CD8-positive, alpha-beta memory T cell (primary cell): Measurements from ENCODE around the gene TMPRSS3. TPM values are rescaled to one million over a fixed set of nuclear protein-coding genes. Genes with fewer than 3 reads are reported as not detected.

Experiments used
- CTCF ChIA-PET: fragments of 350-600 bp; sonication (Branson Sonifier 250); formaldehyde crosslinking; loops from one replicate; lab custom pipeline; 2021; ENCODE audit warnings: antibody characterized with exemption; lab: Charles Lee
- POLR2A ChIA-PET: fragments of 350-600 bp; sonication (Branson Sonifier 250); formaldehyde crosslinking; loops from one replicate; lab custom pipeline; 2021; ENCODE audit warnings: antibody characterized with exemption; lab: Charles Lee
- DNase-seq, 5 donors: peaks; one replicate each; pipeline versions ENCODE4 v3.0.0 to v3.0.0-alpha.2; 2020 to 2022; ENCODE audit warnings: mixed read lengths in 1 of 5
- H3K27ac ChIP-seq: one replicate; pipeline ENCODE4 v1.7.0; 2013; ENCODE audit warnings: low read depth, mild to moderate bottlenecking, low read length, moderate library complexity
- H3K27me3 ChIP-seq: 2 replicates; pipeline ENCODE4 v1.7.0; 2013; ENCODE audit warnings: low read length, mild to moderate bottlenecking; ENCODE audit not compliant: insufficient read depth, poor library complexity, severe bottlenecking
- H3K36me3 ChIP-seq: 2 replicates; pipeline ENCODE4 v1.7.0; 2013; ENCODE audit warnings: mild to moderate bottlenecking, low read length, moderate library complexity; ENCODE audit not compliant: insufficient read depth
- H3K4me1 ChIP-seq: 2 replicates; pipeline ENCODE4 v1.7.0; 2013; ENCODE audit warnings: mild to moderate bottlenecking, low read length, moderate library complexity; ENCODE audit not compliant: insufficient read depth
- H3K4me3 ChIP-seq: 2 replicates; pipeline ENCODE4 v1.7.0; 2013; ENCODE audit warnings: mild to moderate bottlenecking, low read length
- H3K9me3 ChIP-seq: 2 replicates; pipeline ENCODE4 v1.7.0; 2013; ENCODE audit warnings: mild to moderate bottlenecking, low read length
- H3K27ac Mint-ChIP-seq, 8 donors: one replicate each; pipeline ENCODE4 v1.8.0; 2020 to 2021; ENCODE audit warnings: mixed read lengths in 8 of 8, mild to moderate bottlenecking in 6 of 8, inconsistent platforms in 3 of 8, moderate library complexity in 3 of 8
- H3K27me3 Mint-ChIP-seq, 2 donors: one replicate each; pipeline ENCODE4 v1.8.0; 2020 to 2021; ENCODE audit warnings: mixed read lengths in 2 of 2, mild to moderate bottlenecking in 1 of 2, moderate library complexity in 1 of 2
- H3K36me3 Mint-ChIP-seq, 3 donors: one replicate each; pipeline ENCODE4 v1.8.0; 2020 to 2021; ENCODE audit warnings: mixed read lengths in 3 of 3, inconsistent platforms in 1 of 3, mild to moderate bottlenecking in 1 of 3
- H3K4me1 Mint-ChIP-seq, 3 donors: one replicate each; pipeline ENCODE4 v1.8.0; 2020 to 2021; ENCODE audit warnings: mixed read lengths in 3 of 3, inconsistent platforms in 1 of 3, mild to moderate bottlenecking in 1 of 3
- H3K4me3 Mint-ChIP-seq, 7 donors: one replicate each; pipeline ENCODE4 v1.8.0; 2020 to 2021; ENCODE audit warnings: mixed read lengths in 7 of 7, mild to moderate bottlenecking in 6 of 7, moderate library complexity in 4 of 7, inconsistent platforms in 2 of 7
- H3K9me3 Mint-ChIP-seq, 5 donors: one replicate each; pipeline ENCODE4 v1.8.0; 2020 to 2022; ENCODE audit warnings: mixed read lengths in 5 of 5, mild to moderate bottlenecking in 3 of 5, moderate library complexity in 2 of 5, inconsistent platforms in 1 of 5
- polyA plus RNA-seq: library from polyadenylated mRNA; unstranded; fragments of 300-500 nt; fragmentation: Illumina TruSeq; gene quantifications from one replicate; pipeline ENCODE4 v1.2.3, GENCODE V29; 2021
- total RNA-seq, 2 experiments: library from RNA; stranded (reverse); gene quantifications; one replicate each; pipeline ENCODE4 v1.2.3, GENCODE V29; 2021

Gene TMPRSS3
- total and polyA plus RNA-seq, 3 experiments from 2014 or later: 2.0 to 20.4 (median 19.6) TPM

- Mint-ChIP-seq H3K4me1 (no peaks in the 10 kb centered on the region), H3K4me3 (no peak overlapping the region), H3K9me3 (no peaks in the 10 kb centered on the region), H3K27ac (no peak overlapping the region), H3K27me3 (no peaks in the 10 kb centered on the region), H3K36me3 (no peaks in the 10 kb centered on the region)
- H3K36me3 ChIP-seq: no peaks in the 10 kb centered on the region
- no peaks in the 10 kb centered on the region for H3K4me1 ChIP-seq
- no peak overlapping the region for H3K4me3 ChIP-seq
- POLR2A ChIA-PET: no interaction called here
- CTCF ChIA-PET: no interaction called here
- no peak overlapping the region for H3K27ac ChIP-seq
- H3K9me3 ChIP-seq: no peaks in the 10 kb centered on the region
- DNase-seq: no peak
- no peaks in the 10 kb centered on the region for H3K27me3 ChIP-seq
Measured at GRCh38 chr21:42347601-42348327, 48.1 kb downstream of the TMPRSS3 start.

GRCh38 chr21:42346866-42347600, 48.8 kb downstream of the TMPRSS3 start:
- H3K27ac ChIP-seq: no peak overlapping the region
- POLR2A ChIA-PET: no interaction called here

GRCh38 chr21:42346441-42346840, 49.4 kb downstream of the TMPRSS3 start:
- DNase-seq: no peak
- ChIA-PET CTCF (no interaction called here), POLR2A (no interaction called here)
- Mint-ChIP-seq H3K27ac (no peak overlapping the region), H3K4me1 (no peaks in the 10 kb centered on the region), H3K36me3 (no peaks in the 10 kb centered on the region), H3K4me3 (no peak overlapping the region), H3K9me3 (no peaks in the 10 kb centered on the region), H3K27me3 (no peaks in the 10 kb centered on the region)
- no peaks in the 10 kb centered on the region for H3K36me3 ChIP-seq
- no peak overlapping the region for H3K4me3 ChIP-seq
- H3K27me3 ChIP-seq: no peaks in the 10 kb centered on the region
- no peaks in the 10 kb centered on the region for H3K9me3 ChIP-seq
- H3K4me1 ChIP-seq: no peaks in the 10 kb centered on the region
- no peak overlapping the region for H3K27ac ChIP-seq

More at GRCh38 chr21:42346866-42347600, 48.8 kb downstream of the TMPRSS3 start:
- Histone ChIP-seq H3K4me3 (no peak overlapping the region), H3K4me1 (no peaks in the 10 kb centered on the region), H3K9me3 (no peaks in the 10 kb centered on the region), H3K27me3 (no peaks in the 10 kb centered on the region), H3K36me3 (no peaks in the 10 kb centered on the region)
- Mint-ChIP-seq H3K27ac (no peak overlapping the region), H3K4me3 (no peak overlapping the region), H3K9me3 (no peaks in the 10 kb centered on the region), H3K27me3 (no peaks in the 10 kb centered on the region), H3K36me3 (no peaks in the 10 kb centered on the region), H3K4me1 (no peaks in the 10 kb centered on the region)
- no peak for DNase-seq
- CTCF ChIA-PET: no interaction called here

- H3K9me3 ChIP-seq: no peaks in the 10 kb centered on the region
- H3K36me3 ChIP-seq: no peaks in the 10 kb centered on the region
- H3K4me3 Mint-ChIP-seq: no peak overlapping the region
- POLR2A ChIA-PET: no interaction called here
- no peak overlapping the region for H3K4me3 ChIP-seq
- H3K4me1 ChIP-seq: no peaks in the 10 kb centered on the region
- no peaks in the 10 kb centered on the region for H3K9me3 Mint-ChIP-seq
- no peaks in the 10 kb centered on the region for H3K27me3 Mint-ChIP-seq
- H3K4me1 Mint-ChIP-seq: no peaks in the 10 kb centered on the region
- DNase-seq: no peak
- no peak overlapping the region for H3K27ac ChIP-seq
- no peaks in the 10 kb centered on the region for H3K27me3 ChIP-seq
- no peaks in the 10 kb centered on the region for H3K36me3 Mint-ChIP-seq
- H3K27ac Mint-ChIP-seq: no peak overlapping the region
- CTCF ChIA-PET: no interaction called here
Measured at GRCh38 chr21:42344631-42345030, 51.2 kb downstream of the TMPRSS3 start.

GRCh38 chr21:42343963-42344510, 51.8 kb downstream of the TMPRSS3 start:
- H3K27me3 ChIP-seq: no peaks in the 10 kb centered on the region
- H3K4me3 Mint-ChIP-seq: no peak overlapping the region
- no peaks in the 10 kb centered on the region for H3K9me3 Mint-ChIP-seq
- H3K4me1 Mint-ChIP-seq: no peaks in the 10 kb centered on the region
- H3K27ac ChIP-seq: no peak overlapping the region
- ChIA-PET POLR2A (no interaction called here), CTCF (no interaction called here)
- H3K9me3 ChIP-seq: no peaks in the 10 kb centered on the region
- no peaks in the 10 kb centered on the region for H3K4me1 ChIP-seq
- no peak for DNase-seq
- no peaks in the 10 kb centered on the region for H3K27me3 Mint-ChIP-seq
- no peak overlapping the region for H3K27ac Mint-ChIP-seq
- no peak overlapping the region for H3K4me3 ChIP-seq
- no peaks in the 10 kb centered on the region for H3K36me3 ChIP-seq
- H3K36me3 Mint-ChIP-seq: no peaks in the 10 kb centered on the region

- no peaks in the 10 kb centered on the region for H3K27me3 ChIP-seq
- DNase-seq: no peak
- CTCF ChIA-PET: no interaction called here
- Mint-ChIP-seq H3K4me3 (no peak overlapping the region), H3K27ac (no peak overlapping the region), H3K9me3 (no peaks in the 10 kb centered on the region), H3K36me3 (no peaks in the 10 kb centered on the region), H3K27me3 (no peaks in the 10 kb centered on the region), H3K4me1 (no peaks in the 10 kb centered on the region)
- POLR2A ChIA-PET: no interaction called here
- peaks cover under 1% of the 10 kb centered on the region for H3K4me1 ChIP-seq
- H3K36me3 ChIP-seq: no peaks in the 10 kb centered on the region
- H3K9me3 ChIP-seq: no peaks in the 10 kb centered on the region
- no peak overlapping the region for H3K27ac ChIP-seq
- H3K4me3 ChIP-seq: no peak overlapping the region
Measured at GRCh38 chr21:42343556-42343955, 52.3 kb downstream of the TMPRSS3 start.

- ChIA-PET CTCF (no interaction called here), POLR2A (no interaction called here)
- H3K36me3 ChIP-seq: no peaks in the 10 kb centered on the region
- H3K27ac ChIP-seq: no peak overlapping the region
- Mint-ChIP-seq H3K4me3 (no peak overlapping the region), H3K27me3 (no peaks in the 10 kb centered on the region), H3K4me1 (peaks cover under 1 to 2% (median 1%) of the 10 kb centered on the region in 3 donors), H3K27ac (no peak overlapping the region), H3K9me3 (no peaks in the 10 kb centered on the region), H3K36me3 (no peaks in the 10 kb centered on the region)
- no peak overlapping the region for H3K4me3 ChIP-seq
- H3K27me3 ChIP-seq: no peaks in the 10 kb centered on the region
- H3K9me3 ChIP-seq: no peaks in the 10 kb centered on the region
- no peak for DNase-seq
- H3K4me1 ChIP-seq: peaks cover 5% of the 10 kb centered on the region
Measured at GRCh38 chr21:42343101-42343500, 52.8 kb downstream of the TMPRSS3 start.
